Esophagus squamous epithelium (tissue), 5 donors: ENCODE data around the gene PIEZO1. TPM values are rescaled to one million over a fixed set of nuclear protein-coding genes. Genes with fewer than 3 reads are reported as not detected.
A peak's percentile ranks its signal among the peaks of the same experiment; 100 is the strongest.
"Not testable (repeated sequence)": the region's sequence is repeated elsewhere in the genome, so short reads cannot be mapped to it uniquely, and the experiment has no call there.

ENCODE experiments used
- DNase-seq: peaks from one replicate; lab custom pipeline; 2025; lab: John Stamatoyannopoulos, UW
- H3K27ac ChIP-seq, 4 donors: fragments of 200-600 bp; sonication (generic); one replicate each; pipeline ENCODE4 v1.5.1; 2016 to 2019; ENCODE audit warnings: mild to moderate bottlenecking in 1 of 4
- H3K27me3 ChIP-seq, 4 donors: fragments of 200-600 bp; sonication (generic); 1 replicate in 3 of 4; 2 replicates in 1 of 4; pipeline versions ENCODE4 v1.5.1 to v1.6.0; 2017 to 2021; ENCODE audit warnings: antibody characterized with exemption in 1 of 4
- H3K36me3 ChIP-seq, 3 donors: fragments of 200-600 bp; sonication (generic); one replicate each; pipeline ENCODE4 v1.5.1; 2016 to 2019
- H3K4me1 ChIP-seq, 3 donors: fragments of 200-600 bp; sonication (generic); one replicate each; pipeline ENCODE4 v1.5.1; 2017 to 2019
- H3K4me3 ChIP-seq, 4 donors: fragments of 200-600 bp; sonication (generic); 1 replicate in 3 of 4; 2 replicates in 1 of 4; pipeline ENCODE4 v1.5.1; 2016 to 2019; ENCODE audit warnings: mild to moderate bottlenecking in 2 of 4, moderate library complexity in 1 of 4
- H3K9me3 ChIP-seq, 3 donors: fragments of 200-600 bp; sonication (generic); one replicate each; pipeline ENCODE4 v1.5.1; 2016 to 2019
- POLR2A ChIP-seq, 4 donors: fragments of 450-650 bp; IDR thresholded peaks; one replicate each; pipeline ENCODE4 v1.6.1; 2017; ENCODE audit warnings: antibody characterized with exemption in 4 of 4, mild to moderate bottlenecking in 4 of 4, moderate library complexity in 3 of 4
- WGBS, 2 donors: methylation state at CpG; one replicate each; pipeline ENCODE4 v1.1.5; 2018; 5-methylcytosine and 5-hydroxymethylcytosine counted together
- intact Hi-C: fragments of 100-400 bp; cut with DNase I; formaldehyde crosslinking; loops from one replicate; pipeline ENCODE4 v1.15.0; 2022
- total RNA-seq, 4 donors: library from RNA; depleted of rRNA; stranded (reverse); fragments of >200 nt; gene quantifications; one replicate each; pipeline ENCODE4 v1.1.0, GENCODE V29; 2016
- TF ChIP-seq, protein P1 (sequence below), 6 experiments: fragments of 450-650 bp in 4 of 6; fragments of 200-600 bp in 2 of 6; sonication (generic) in 2 of 6; IDR thresholded peaks; one replicate each; pipeline ENCODE4 v1.5.1; 2016 to 2019; ENCODE audit warnings: antibody characterized with exemption in 6 of 6, mild to moderate bottlenecking in 4 of 6, moderate library complexity in 4 of 6
- donor health status: DM: yes; HTN: yes; CAD: no.

PIEZO1 gene
- total RNA-seq, 4 donors from 2014 or later: 46.0 to 131 (median 103) TPM

- no peak for TF ChIP-seq POLR2A (IDR thresholded peaks at IDR 0.05)
- TF ChIP-seq, protein P1, sequence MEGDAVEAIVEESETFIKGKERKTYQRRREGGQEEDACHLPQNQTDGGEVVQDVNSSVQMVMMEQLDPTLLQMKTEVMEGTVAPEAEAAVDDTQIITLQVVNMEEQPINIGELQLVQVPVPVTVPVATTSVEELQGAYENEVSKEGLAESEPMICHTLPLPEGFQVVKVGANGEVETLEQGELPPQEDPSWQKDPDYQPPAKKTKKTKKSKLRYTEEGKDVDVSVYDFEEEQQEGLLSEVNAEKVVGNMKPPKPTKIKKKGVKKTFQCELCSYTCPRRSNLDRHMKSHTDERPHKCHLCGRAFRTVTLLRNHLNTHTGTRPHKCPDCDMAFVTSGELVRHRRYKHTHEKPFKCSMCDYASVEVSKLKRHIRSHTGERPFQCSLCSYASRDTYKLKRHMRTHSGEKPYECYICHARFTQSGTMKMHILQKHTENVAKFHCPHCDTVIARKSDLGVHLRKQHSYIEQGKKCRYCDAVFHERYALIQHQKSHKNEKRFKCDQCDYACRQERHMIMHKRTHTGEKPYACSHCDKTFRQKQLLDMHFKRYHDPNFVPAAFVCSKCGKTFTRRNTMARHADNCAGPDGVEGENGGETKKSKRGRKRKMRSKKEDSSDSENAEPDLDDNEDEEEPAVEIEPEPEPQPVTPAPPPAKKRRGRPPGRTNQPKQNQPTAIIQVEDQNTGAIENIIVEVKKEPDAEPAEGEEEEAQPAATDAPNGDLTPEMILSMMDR (IDR thresholded peaks at IDR 0.05): no peak
- WGBS, 2 donors: 82 to 89% methylated on average over 10 to 18 of the region's 18 CpGs
- Histone ChIP-seq H3K36me3 (peaks cover 0 to 21% (median 0%) of the 10 kb centered on the region in 3 donors), H3K4me1 (peaks cover 48 to 90% (median 69%) of the 10 kb centered on the region in 3 donors), H3K27ac (peak overlapping the region in 3 of 4 donors; percentile 52 to 94 (median 80)), H3K9me3 (no peaks in the 10 kb centered on the region), H3K4me3 (no peak overlapping the region), H3K27me3 (no peaks in the 10 kb centered on the region)
- no peak for DNase-seq
- intact Hi-C loops: no loop called here
These were observed 9.2 kb downstream of the PIEZO1 start for GRCh38 chr16:88775825-88776224.

DNA sequence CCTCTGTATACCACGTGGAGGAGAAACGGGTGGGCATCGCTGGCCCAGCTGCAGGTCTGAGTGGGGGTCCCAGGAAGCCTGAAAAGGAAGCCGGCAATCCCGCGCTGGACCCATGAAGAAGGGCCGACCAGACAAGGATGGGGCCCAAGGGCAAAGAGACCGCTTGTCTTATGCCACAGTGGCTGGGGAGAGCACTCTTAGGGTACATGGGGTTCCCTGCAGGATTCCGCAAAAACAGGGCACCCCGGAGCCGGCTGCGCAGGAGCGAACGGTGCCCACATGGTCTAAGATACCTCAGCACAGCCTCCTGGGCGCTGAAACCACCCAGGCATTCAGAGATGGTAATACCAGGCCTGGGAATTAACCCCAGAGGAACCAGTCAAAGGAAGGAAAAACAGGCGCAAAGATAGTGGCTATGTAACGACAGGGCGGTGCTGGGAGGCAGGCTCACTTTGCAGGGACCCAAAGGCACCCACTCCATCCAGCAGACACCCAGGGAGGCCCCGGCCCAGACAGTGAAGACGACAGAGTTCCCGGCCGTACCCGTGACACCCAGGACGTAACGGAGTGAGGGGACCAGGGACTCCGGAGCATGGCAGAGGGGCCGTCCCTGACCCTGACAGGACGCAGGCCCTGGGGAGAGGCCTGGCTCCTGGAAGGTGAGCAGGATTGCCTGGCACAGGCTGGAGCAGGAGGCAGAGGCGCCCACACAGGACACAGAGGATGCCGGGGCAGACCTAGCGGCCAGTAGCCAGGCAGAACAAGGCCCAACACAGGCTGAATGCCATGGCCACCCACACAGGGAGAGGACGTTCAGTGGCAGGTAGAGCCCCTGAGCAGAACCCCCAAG lies 10.3 kb downstream of the PIEZO1 start:
- Histone ChIP-seq H3K9me3 (no peaks in the 10 kb centered on the region), H3K36me3 (peaks cover 0 to 21% (median 0%) of the 10 kb centered on the region in 3 donors), H3K4me1 (peaks cover 48 to 90% (median 69%) of the 10 kb centered on the region in 3 donors), H3K4me3 (no peak overlapping the region), H3K27ac (peak overlapping the region in 3 of 4 donors; percentile 26 to 89 (median 72)), H3K27me3 (no peaks in the 10 kb centered on the region)
- WGBS, 2 donors: 88 to 89% methylated on average over 12 to 13 of the region's 32 CpGs
- TF ChIP-seq, protein P1 (IDR thresholded peaks at IDR 0.05): no peak
- TF ChIP-seq POLR2A (IDR thresholded peaks at IDR 0.05): no peak
- no peak for DNase-seq
- intact Hi-C loops: no loop called here

- Histone ChIP-seq H3K4me3 (no peak overlapping the region), H3K9me3 (no peaks in the 10 kb centered on the region), H3K27me3 (no peaks in the 10 kb centered on the region), H3K36me3 (peaks cover 0 to 21% (median 0%) of the 10 kb centered on the region in 3 donors), H3K4me1 (peaks cover 48 to 90% (median 70%) of the 10 kb centered on the region in 3 donors), H3K27ac (peak overlapping the region in 3 of 4 donors; percentile 72 to 93 (median 89))
- no CpG with 5 or more reads among the region's 12 CpGs for WGBS, 2 donors
- TF ChIP-seq, protein P1 (IDR thresholded peaks at IDR 0.05): no peak
- intact Hi-C loops: no loop called here
- DNase-seq: no peak
These were observed 11.2 kb downstream of the PIEZO1 start for GRCh38 chr16:88773812-88774291.

- H3K9me3 ChIP-seq: no peaks in the 10 kb centered on the region
- 44 to 46% methylated on average over 2 to 4 of the region's 29 CpGs for WGBS, 2 donors
- peak overlapping the region; percentile 54 to 93 (median 80) for H3K27ac ChIP-seq
- intact Hi-C loops: no loop called here
- H3K4me1 ChIP-seq: peaks cover 54 to 90% (median 77%) of the 10 kb centered on the region in 3 donors
- TF ChIP-seq POLR2A (IDR thresholded peaks at IDR 0.05): no peak
- TF ChIP-seq, protein P1 (IDR thresholded peaks at IDR 0.05): no peak
- H3K4me3 ChIP-seq: no peak overlapping the region
- no peaks in the 10 kb centered on the region for H3K27me3 ChIP-seq
- no peak for DNase-seq
- H3K36me3 ChIP-seq: peaks cover 0 to 20% (median 0%) of the 10 kb centered on the region in 3 donors
These were observed 11.9 kb downstream of the PIEZO1 start for GRCh38 chr16:88772871-88773811.

DNA sequence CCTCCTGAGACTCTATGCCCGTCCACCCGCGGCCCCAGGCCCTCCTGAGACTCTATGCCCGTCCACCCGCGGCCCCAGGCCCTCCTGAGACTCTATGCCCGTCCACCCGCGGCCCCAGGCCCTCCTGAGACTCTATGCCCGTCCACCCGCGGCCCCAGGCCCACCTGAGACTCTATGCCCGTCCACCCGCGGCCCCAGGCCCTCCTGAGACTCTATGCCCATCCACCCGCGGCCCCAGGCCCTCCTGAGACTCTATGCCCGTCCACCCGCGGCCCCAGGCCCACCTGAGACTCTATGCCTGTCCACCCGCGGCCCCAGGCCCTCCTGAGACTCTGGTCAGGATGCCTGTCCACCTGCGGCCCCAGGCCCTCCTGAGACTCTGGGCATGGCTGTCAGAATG lies 13.2 kb downstream of the PIEZO1 start:
- H3K9me3 ChIP-seq, H3K36me3 ChIP-seq, DNase-seq, H3K27me3 ChIP-seq, H3K4me3 ChIP-seq, intact Hi-C loops: not testable (repeated sequence)
- peak overlapping the region; percentile 1 to 93 (median 80) for H3K27ac ChIP-seq
- 100% methylated on average over 3 to 7 of the region's 23 CpGs for WGBS, 2 donors
- peaks cover 67 to 90% (median 81%) of the 10 kb centered on the region in 3 donors for H3K4me1 ChIP-seq
